Stimulated activated naive B cell treated with anti-CD40 and anti-IgM and Interleukin-4, amounts not matched to agents 10 μg/mL and 1 μg/mL and 100 μg/mL, for 72 hours (primary cell): ENCODE measurements around the gene GALT.
"Not testable (repeated sequence)": the region's sequence is repeated elsewhere in the genome, so short reads cannot be mapped to it uniquely, and the experiment has no call there.

Experiments
- ATAC-seq, 2 donors: fragments of 150-1000 bp; cut with Tn5 transposase; replicated peaks; 2 replicates each; pipeline ENCODE4 v1.10.0; 2021; ENCODE audit warnings: moderate library complexity in 1 of 2
- DNase-seq: peaks from one replicate; pipeline ENCODE4 v3.0.0; 2021
- H3K27ac Mint-ChIP-seq: one replicate; pipeline ENCODE4 v1.8.0; 2022; ENCODE audit warnings: mild to moderate bottlenecking, mixed read lengths
- H3K27me3 Mint-ChIP-seq, 2 donors: one replicate each; pipeline ENCODE4 v1.8.0; 2022; ENCODE audit warnings: mixed read lengths in 2 of 2
- H3K36me3 Mint-ChIP-seq, 2 donors: one replicate each; pipeline ENCODE4 v1.8.0; 2022; ENCODE audit warnings: mixed read lengths in 2 of 2, mild to moderate bottlenecking in 1 of 2
- H3K4me1 Mint-ChIP-seq, 2 donors: one replicate each; pipeline ENCODE4 v1.8.0; 2022; ENCODE audit warnings: mixed read lengths in 2 of 2, mild to moderate bottlenecking in 1 of 2
- H3K4me3 Mint-ChIP-seq, 2 donors: one replicate each; pipeline ENCODE4 v1.8.0; 2022; ENCODE audit warnings: mild to moderate bottlenecking in 2 of 2, mixed read lengths in 2 of 2, moderate library complexity in 1 of 2
- H3K9me3 Mint-ChIP-seq, 2 donors: one replicate each; pipeline ENCODE4 v1.8.0; 2022; ENCODE audit warnings: mixed read lengths in 2 of 2, mild to moderate bottlenecking in 1 of 2

GALT gene

DNA sequence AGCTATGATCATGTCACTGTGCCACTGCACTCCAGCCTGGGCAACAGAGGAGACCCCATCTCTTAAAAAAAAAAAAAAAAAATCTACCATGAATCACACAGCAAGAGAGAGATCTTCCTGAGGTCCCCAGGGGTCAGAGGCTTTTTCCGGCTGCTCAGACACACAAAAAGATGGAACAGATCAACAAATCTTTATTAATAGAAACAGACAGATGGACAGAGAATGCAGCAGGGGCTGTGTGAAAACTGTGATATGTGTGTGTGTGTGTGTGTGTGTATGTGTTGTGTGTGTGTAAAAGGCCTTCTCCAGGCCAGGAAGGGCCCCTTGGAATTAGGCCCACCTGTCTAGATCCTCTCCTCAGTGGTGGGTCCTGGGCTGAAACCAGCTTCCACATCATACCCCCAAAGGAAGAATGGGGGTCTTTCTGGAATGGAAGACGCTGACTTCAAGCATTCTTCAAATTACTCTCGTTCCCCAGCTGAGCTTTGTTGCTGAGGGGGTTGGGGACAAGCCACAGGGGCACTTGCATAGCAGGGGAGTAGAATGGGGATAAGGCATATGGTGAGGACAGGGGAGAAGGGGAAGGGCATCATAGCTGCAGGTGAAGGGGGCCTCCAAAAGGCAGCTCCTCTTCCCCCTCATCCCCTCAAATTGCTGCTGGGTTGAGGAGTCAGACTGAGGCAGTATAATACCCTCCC is 11.8 kb upstream of the GALT start:
- ATAC-seq (no peak), DNase-seq (no peak)
- H3K27me3 Mint-ChIP-seq: peaks cover 11 to 14% of the 10 kb centered on the region in 2 donors
- peaks cover 28 to 41% of the 10 kb centered on the region in 2 donors for H3K4me1 Mint-ChIP-seq
- H3K9me3 Mint-ChIP-seq: no peaks in the 10 kb centered on the region
- H3K27ac Mint-ChIP-seq: no peak overlapping the region
- H3K36me3 Mint-ChIP-seq: peaks cover 12 to 36% of the 10 kb centered on the region in 2 donors
- no peak overlapping the region for H3K4me3 Mint-ChIP-seq

DNA sequence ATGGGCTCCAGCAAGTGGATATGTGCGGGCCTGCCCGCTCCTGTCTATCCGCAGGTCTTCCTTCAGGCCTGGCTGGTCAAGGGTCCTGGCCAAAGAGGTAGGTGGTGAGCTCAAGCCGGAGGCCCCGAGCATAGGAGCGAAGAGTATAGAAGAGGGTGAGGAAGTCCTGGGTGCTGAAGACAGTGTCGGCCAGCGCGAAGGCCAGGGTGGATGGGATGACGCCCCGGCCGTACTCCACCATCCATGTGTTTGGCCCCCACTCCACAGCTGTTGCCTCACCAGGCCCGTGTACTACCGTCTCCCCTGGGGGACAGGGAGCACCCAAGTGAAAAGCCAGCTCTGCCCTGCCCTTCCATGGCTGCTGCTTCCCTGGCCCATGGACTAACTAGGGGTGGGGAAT is 10.9 kb upstream of the GALT start:
- H3K9me3 Mint-ChIP-seq: no peaks in the 10 kb centered on the region
- H3K27ac Mint-ChIP-seq: no peak overlapping the region
- peak overlapping the region; percentile 61 to 63 for H3K4me3 Mint-ChIP-seq
- DNase-seq: no peak
- peaks cover 4 to 5% of the 10 kb centered on the region in 2 donors for H3K27me3 Mint-ChIP-seq
- peaks cover 27 to 41% of the 10 kb centered on the region in 2 donors for H3K4me1 Mint-ChIP-seq
- no peak for ATAC-seq
- H3K36me3 Mint-ChIP-seq: peaks cover 12 to 36% of the 10 kb centered on the region in 2 donors

DNA sequence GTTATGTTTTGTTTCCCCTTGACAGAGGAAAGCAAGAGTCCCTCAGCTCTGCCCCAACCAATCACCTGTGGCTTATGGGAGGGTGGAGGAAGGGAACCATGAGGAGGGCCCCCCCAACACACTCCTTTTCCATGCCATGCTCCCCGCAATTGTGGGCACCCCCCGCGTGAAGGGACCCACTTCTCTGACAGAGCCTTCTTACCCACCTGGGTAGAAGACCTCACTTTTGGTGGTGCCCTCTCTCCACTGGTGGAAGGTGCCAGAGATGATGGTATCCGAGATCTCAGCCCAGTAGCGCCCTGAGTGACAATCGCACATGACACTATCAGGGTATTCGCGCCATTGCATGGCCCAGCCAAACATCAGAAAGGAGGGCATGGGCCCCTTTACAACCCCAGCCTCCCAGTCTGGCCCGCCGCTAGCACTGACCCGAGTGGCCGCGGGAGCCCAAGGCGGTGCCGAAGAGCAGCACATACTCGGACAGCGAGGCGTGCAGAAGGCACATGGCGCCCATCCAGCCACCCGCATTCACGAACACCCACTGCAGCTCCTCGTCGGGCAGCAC is 9.6 kb upstream of the GALT start:
- ATAC-seq (peak in 1 of 2 donors; percentile 29), DNase-seq (no peak)
- Mint-ChIP-seq H3K36me3 (peaks cover 12 to 36% of the 10 kb centered on the region in 2 donors), H3K27me3 (no peaks in the 10 kb centered on the region), H3K9me3 (no peaks in the 10 kb centered on the region), H3K4me1 (peaks cover 26 to 41% of the 10 kb centered on the region in 2 donors), H3K27ac (peak overlapping the region; percentile 83), H3K4me3 (peak overlapping the region; percentile 88 to 93)

DNA sequence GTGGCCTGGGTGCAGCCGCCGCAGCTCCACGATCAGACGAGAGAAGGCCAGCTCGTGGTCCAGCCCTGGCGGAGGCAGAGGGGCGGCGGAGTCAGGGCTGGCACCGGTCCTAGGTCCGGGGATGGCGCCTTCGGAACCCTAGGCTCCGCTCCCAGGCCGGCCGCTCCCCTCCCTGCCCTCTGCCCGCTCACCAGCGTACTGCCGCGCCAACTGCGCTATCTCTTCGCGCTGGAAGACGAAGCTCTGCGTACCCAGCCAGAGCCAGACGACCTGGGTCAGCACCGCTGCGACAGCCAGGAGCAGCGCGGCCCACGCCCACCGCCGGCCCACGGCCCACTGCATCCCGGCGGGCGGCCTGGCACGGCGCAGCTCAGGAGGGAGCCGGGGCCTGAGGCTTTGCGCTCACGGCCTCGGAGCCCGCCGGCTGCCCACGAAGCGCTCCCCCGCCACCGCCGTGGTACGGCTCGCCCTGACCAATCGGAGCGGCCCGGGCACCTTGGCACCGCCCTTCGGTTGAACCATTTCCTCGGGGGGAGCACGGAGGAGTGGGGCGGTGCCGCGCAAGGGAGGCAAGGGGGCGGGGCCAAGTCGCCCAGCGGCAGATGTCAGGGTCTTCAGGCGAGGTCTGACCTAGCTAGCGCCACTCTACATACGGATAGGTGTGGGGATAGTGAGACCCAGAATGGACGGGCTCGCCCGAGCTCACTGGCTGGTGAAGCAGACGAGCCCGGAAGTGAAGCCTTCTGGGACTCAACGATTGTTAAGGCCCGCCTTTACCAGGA is 8.9 kb upstream of the GALT start, which contains the start of gene SIGMAR1:
TSS of gene SIGMAR1 (minus strand) at position 432 of the 782 bp plus-strand sequence. CDS start at position 342, 90 bp downstream.
- H3K27ac Mint-ChIP-seq: peak within 1 kb of the TSS; percentile 95
- ATAC-seq (peak; percentile 92 to 94), DNase-seq (peak; percentile 92)
- H3K4me1 Mint-ChIP-seq: peaks cover 26 to 41% of the 10 kb centered on the region in 2 donors
- H3K36me3 Mint-ChIP-seq: peaks cover 12 to 29% of the 10 kb centered on the region in 2 donors
- no peaks in the 10 kb centered on the region for H3K27me3 Mint-ChIP-seq
- H3K9me3 Mint-ChIP-seq: no peaks in the 10 kb centered on the region
- H3K4me3 Mint-ChIP-seq: peak within 1 kb of the TSS; percentile 88 to 93

DNA sequence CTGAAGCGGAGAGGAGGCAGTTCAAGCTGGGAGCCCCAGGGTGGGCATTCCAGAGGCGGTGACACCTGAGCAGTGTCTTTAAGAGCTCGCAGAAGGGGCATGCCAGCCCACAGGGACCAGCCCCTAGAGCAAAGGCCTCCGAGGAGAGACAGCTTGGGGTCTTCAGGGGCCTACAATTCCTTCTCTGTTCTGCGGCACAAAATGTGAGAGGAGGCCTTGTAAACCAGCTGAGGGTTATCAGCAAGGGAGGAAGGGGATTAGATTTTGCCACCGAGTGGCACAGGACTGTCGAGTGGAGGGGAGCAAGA is 8.4 kb upstream of the GALT start:
- H3K4me3 Mint-ChIP-seq: peak overlapping the region; percentile 88 to 93
- DNase-seq (no peak), ATAC-seq (no peak)
- peak overlapping the region; percentile 95 for H3K27ac Mint-ChIP-seq
- H3K36me3 Mint-ChIP-seq: peaks cover 10 to 26% of the 10 kb centered on the region in 2 donors
- H3K9me3 Mint-ChIP-seq: no peaks in the 10 kb centered on the region
- peaks cover 26 to 41% of the 10 kb centered on the region in 2 donors for H3K4me1 Mint-ChIP-seq
- H3K27me3 Mint-ChIP-seq: no peaks in the 10 kb centered on the region

DNA sequence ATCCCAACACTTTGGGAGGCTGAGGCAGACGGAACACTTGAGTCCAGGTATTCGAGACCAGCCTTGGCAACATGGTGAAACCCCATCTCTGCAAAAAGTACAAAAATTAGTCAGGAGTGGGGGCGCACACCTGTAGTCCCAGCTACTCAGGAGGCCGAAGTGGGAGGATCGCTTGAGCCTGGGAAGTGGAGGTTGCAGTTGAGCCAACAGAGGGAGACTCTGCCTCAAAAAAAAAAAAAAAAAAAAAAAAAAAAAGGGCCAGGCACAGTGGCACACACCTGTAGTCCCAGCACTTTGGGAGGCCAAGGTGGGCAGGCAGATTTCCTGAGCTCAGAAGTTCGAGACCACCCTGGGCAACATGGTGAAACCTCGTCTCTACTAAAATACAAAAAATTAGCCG is 7.2 kb upstream of the GALT start:
- H3K9me3 Mint-ChIP-seq, H3K27me3 Mint-ChIP-seq, ATAC-seq, DNase-seq, H3K4me3 Mint-ChIP-seq, H3K27ac Mint-ChIP-seq: not testable (repeated sequence)
- Mint-ChIP-seq H3K36me3 (peaks cover 10 to 20% of the 10 kb centered on the region in 2 donors), H3K4me1 (peaks cover 22 to 34% of the 10 kb centered on the region in 2 donors)

DNA sequence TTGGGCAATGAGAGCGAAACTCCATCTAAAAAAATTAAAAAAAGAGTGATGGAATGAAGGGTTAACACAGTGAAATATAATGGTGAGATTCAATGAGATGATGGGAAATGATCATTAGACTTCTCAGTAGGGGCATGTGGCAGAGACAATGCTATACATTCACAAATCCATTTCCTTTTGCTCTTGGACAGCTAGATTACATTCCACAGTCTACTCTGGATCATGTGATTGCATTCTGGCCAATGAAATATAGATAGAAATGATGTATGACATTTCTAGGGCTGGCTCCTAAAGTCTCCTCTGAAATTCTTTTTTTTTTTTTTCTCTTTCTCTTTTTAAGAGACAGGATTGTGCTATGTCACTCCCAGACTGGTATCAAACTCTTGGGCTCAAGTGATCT is 3.8 kb upstream of the GALT start:
- H3K4me1 Mint-ChIP-seq: peaks cover 18 to 22% of the 10 kb centered on the region in 2 donors
- peaks cover 0 to 4% of the 10 kb centered on the region in 2 donors for H3K36me3 Mint-ChIP-seq
- ATAC-seq (no peak), DNase-seq (no peak)
- H3K9me3 Mint-ChIP-seq: no peaks in the 10 kb centered on the region
- no peak overlapping the region for H3K27ac Mint-ChIP-seq
- no peaks in the 10 kb centered on the region for H3K27me3 Mint-ChIP-seq
- no peak overlapping the region for H3K4me3 Mint-ChIP-seq

DNA sequence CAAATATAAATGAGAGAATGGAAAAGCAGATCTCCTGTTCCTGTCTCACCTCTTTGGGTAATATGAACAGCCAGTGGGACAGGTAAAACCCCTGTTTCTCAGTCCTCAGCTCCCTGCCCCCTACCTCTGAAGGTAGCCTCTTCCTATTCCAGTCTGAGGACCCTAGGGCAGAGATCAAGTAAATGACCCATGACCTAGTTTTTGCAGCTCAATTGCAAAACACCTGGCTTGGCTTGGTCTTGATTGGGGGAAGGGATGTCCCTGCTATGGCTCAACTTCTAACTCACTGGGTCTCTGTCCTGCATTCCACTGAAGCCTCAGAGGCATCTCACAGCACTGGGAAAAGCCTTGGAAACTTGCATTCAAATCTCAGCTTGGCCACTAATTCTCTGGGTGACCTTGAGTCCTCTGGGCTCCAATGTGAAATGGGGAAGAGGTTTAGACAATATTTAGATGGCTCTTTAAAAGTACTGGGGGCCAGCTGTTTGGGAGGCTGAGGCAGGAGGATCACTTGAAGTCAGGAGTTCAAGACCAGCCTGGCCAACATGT is 1.6 kb upstream of the GALT start:
- H3K4me1 Mint-ChIP-seq: peaks cover 22 to 35% of the 10 kb centered on the region in 2 donors

DNA sequence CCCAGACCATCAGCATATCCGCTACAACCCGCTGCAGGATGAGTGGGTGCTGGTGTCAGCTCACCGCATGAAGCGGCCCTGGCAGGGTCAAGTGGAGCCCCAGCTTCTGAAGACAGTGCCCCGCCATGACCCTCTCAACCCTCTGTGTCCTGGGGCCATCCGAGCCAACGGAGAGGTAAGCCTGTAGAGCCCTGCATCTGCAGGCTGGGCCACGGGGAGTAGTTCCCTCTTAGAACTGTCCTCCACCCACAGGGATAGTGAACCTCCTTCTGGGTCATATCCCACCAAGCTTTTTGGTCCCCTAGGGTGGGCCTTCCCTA is 569 bp downstream of the GALT start:
- peak overlapping the region; percentile 88 to 95 for H3K4me3 Mint-ChIP-seq
- peak overlapping the region; percentile 88 for H3K27ac Mint-ChIP-seq
- no peaks in the 10 kb centered on the region for H3K9me3 Mint-ChIP-seq
- H3K4me1 Mint-ChIP-seq: peaks cover 22 to 51% of the 10 kb centered on the region in 2 donors
- H3K27me3 Mint-ChIP-seq: no peaks in the 10 kb centered on the region
- DNase-seq: no peak
- H3K36me3 Mint-ChIP-seq: peaks cover 24 to 26% of the 10 kb centered on the region in 2 donors
- no peak for ATAC-seq

More for the DNA sequence above, 1.6 kb upstream of the GALT start:
- Mint-ChIP-seq H3K27me3 (no peaks in the 10 kb centered on the region), H3K4me3 (no peak overlapping the region), H3K27ac (no peak overlapping the region), H3K36me3 (peaks cover 19 to 25% of the 10 kb centered on the region in 2 donors), H3K9me3 (no peaks in the 10 kb centered on the region)
- no peak for ATAC-seq
- DNase-seq: no peak

DNA sequence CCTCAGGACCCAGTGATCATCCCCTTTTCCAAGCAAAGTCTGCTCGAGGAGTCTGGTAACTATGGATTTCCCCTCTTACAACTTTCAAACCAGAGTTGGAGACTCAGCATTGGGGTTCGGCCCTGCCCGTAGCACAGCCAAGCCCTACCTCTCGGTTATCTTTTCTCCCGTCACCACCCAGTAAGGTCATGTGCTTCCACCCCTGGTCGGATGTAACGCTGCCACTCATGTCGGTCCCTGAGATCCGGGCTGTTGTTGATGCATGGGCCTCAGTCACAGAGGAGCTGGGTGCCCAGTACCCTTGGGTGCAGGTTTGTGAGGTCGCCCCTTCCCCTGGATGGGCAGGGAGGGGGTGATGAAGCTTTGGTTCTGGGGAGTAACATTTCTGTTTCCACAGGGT is 1.2 kb downstream of the GALT start:
- ATAC-seq: no peak
- DNase-seq: no peak
- peak overlapping the region; percentile 88 for H3K27ac Mint-ChIP-seq
- no peaks in the 10 kb centered on the region for H3K27me3 Mint-ChIP-seq
- peaks cover 26 to 57% of the 10 kb centered on the region in 2 donors for H3K4me1 Mint-ChIP-seq
- peaks cover 24 to 28% of the 10 kb centered on the region in 2 donors for H3K36me3 Mint-ChIP-seq
- peak overlapping the region; percentile 88 to 95 for H3K4me3 Mint-ChIP-seq
- H3K9me3 Mint-ChIP-seq: no peaks in the 10 kb centered on the region

DNA sequence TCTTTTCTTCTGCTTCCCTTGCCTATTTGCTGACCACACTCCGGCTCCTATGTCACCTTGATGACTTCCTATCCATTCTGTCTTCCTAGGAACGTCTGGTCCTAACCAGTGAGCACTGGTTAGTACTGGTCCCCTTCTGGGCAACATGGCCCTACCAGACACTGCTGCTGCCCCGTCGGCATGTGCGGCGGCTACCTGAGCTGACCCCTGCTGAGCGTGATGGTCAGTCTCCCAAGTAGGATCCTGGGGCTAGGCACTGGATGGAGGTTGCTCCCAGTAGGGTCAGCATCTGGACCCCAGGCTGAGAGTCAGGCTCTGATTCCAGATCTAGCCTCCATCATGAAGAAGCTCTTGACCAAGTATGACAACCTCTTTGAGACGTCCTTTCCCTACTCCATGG is 2.2 kb downstream of the GALT start:
- peak overlapping the region in 1 of 2 donors; percentile 46 for H3K4me3 Mint-ChIP-seq
- H3K4me1 Mint-ChIP-seq: peaks cover 31 to 64% of the 10 kb centered on the region in 2 donors
- no peak for ATAC-seq
- no peak for DNase-seq
- H3K27me3 Mint-ChIP-seq: no peaks in the 10 kb centered on the region
- H3K9me3 Mint-ChIP-seq: no peaks in the 10 kb centered on the region
- H3K27ac Mint-ChIP-seq: no peak overlapping the region
- peaks cover 27 to 28% of the 10 kb centered on the region in 2 donors for H3K36me3 Mint-ChIP-seq

DNA sequence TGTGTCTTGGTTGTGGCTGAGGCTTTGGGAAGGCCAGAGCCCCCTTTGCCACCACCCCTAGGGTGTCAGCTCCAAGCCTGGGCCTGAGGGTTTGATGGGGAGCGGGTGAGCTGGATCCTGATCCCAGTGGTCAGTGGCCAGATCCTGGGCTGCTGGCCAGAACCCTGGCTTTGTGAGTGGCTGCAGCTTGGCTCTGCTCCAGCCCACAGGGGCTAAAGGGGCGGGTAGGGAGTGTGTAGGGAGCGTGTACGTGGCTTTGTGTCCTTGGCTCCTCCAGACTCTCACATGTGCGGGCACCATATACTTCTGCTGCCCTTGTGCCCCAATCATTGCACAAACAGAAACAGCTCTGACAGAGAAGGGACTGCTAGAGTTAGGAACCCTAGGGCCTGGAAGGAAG is 4.3 kb downstream of the GALT start:
- Mint-ChIP-seq H3K27ac (no peak overlapping the region), H3K36me3 (peaks cover 27 to 35% of the 10 kb centered on the region in 2 donors), H3K4me1 (peaks cover 31 to 64% of the 10 kb centered on the region in 2 donors), H3K27me3 (no peaks in the 10 kb centered on the region), H3K9me3 (no peaks in the 10 kb centered on the region), H3K4me3 (no peak overlapping the region)
- ATAC-seq: no peak
- DNase-seq: no peak

DNA sequence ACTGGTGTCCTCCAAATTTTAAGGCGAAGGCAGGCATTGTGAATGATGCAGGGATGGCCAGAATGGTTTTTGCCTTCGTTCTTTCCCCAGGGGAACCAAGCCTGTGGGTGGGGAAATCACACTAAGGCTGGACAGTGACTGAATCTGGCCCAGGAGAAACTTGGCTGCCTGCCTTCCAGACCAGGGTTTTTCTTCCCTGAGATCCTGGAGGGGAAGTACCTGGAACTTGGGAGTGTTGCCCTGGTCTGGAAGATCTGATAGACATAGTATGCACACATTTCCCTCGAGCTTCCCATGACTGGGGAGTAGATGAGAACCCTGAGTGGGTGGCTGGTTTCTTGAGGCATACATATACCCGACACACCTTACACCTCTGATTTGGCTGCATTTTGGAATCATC is 4.8 kb downstream of the GALT start:
- ATAC-seq: no peak
- no peaks in the 10 kb centered on the region for H3K9me3 Mint-ChIP-seq
- H3K4me1 Mint-ChIP-seq: peaks cover 28 to 60% of the 10 kb centered on the region in 2 donors
- no peak overlapping the region for H3K27ac Mint-ChIP-seq
- H3K27me3 Mint-ChIP-seq: no peaks in the 10 kb centered on the region
- H3K4me3 Mint-ChIP-seq: no peak overlapping the region
- H3K36me3 Mint-ChIP-seq: peaks cover 27 to 35% of the 10 kb centered on the region in 2 donors
- no peak for DNase-seq

DNA sequence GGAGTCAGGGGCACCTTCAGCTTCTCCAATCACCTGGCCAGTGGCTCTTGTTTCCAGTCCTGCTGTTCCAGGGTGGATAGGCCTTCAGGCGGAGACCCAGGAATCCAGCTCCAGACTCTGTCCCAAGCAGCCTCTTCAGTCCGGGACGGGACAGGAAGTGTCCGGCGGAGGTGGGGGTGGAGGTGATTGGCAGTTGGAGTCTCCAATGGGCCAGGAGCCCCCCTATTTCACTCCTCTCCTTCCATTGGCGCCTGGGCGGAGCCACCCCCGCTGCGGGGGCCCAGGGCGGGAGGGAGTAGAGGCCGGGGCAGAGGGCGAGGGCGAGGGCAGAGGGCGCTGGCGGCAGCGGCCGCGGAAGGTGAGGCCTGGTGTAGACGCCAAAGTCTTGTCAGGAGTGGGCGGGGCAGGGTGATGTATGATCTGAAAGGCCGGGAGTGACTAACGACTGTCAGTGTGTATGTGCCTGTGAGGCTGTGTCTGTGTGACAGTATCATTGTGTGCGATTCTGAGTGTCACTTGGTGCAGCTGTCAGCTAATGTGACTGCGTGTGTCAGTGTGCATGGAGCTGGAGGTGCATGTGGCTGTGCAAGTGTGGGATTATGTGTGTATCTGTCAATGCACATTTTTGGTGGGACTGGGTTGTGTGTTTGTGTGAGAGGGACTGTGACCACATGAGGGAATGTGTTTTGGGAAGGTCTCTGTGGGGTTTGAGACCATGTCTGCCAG is 5.6 kb downstream of the GALT start, which contains the start of gene IL11RA:
TSS of gene IL11RA (plus strand) at position 310 of the 726 bp plus-strand sequence. CDS start 3,033 bp downstream, outside the sequence.
- Mint-ChIP-seq H3K27ac (peak within 1 kb of the TSS; percentile 14), H3K4me3 (peak within 1 kb of the TSS in 1 of 2 donors; percentile 8), H3K9me3 (no peaks in the 10 kb centered on the region), H3K4me1 (peaks cover 27 to 56% of the 10 kb centered on the region in 2 donors), H3K36me3 (peaks cover 27 to 35% of the 10 kb centered on the region in 2 donors), H3K27me3 (no peaks in the 10 kb centered on the region)
- DNase-seq (no peak), ATAC-seq (peak; percentile 65 to 68)
